CD14-positive monocyte (primary cell): ENCODE measurements around the gene MAPK8IP1. TPM values are rescaled to one million over a fixed set of nuclear protein-coding genes. Genes with fewer than 3 reads are reported as not detected.

Source experiments
- DNase-seq, 3 donors: peaks; one replicate each; pipeline ENCODE4 v3.0.0-alpha.2; 2011 to 2022
- H2AFZ ChIP-seq: 2 replicates; pipeline ENCODE4 v1.6.0; 2012; ENCODE audit warnings: mild to moderate bottlenecking, low read depth, low read length, inconsistent platforms; ENCODE audit not compliant: insufficient read depth, poor library complexity, severe bottlenecking
- H3K27ac ChIP-seq, 2 donors: 1 replicate in 1 of 2; 2 replicates in 1 of 2; pipeline ENCODE4 v1.5.1; 2012 to 2013; ENCODE audit warnings: low read length in 2 of 2, control low read depth in 1 of 2, inconsistent platforms in 1 of 2, low read depth in 1 of 2, mild to moderate bottlenecking in 1 of 2
- H3K27me3 ChIP-seq, 2 donors: one replicate each; pipeline versions ENCODE4 v1.6.0 to v1.6.1; 2011 to 2013; ENCODE audit warnings: low read length in 2 of 2; ENCODE audit not compliant: control insufficient read depth in 2 of 2, insufficient read depth in 2 of 2
- H3K36me3 ChIP-seq, 2 donors: replicated peaks in 1 of 2; 1 replicate in 1 of 2; 2 replicates in 1 of 2; pipeline versions ENCODE4 v1.5.1 to v1.6.1; 2012 to 2013; ENCODE audit warnings: low read length in 2 of 2, control low read depth in 1 of 2, inconsistent platforms in 1 of 2, mild to moderate bottlenecking in 1 of 2; ENCODE audit not compliant: insufficient read depth in 2 of 2, control insufficient read depth in 1 of 2
- H3K4me1 ChIP-seq, 2 donors: 1 replicate in 1 of 2; 2 replicates in 1 of 2; pipeline versions ENCODE4 v1.5.1 to v1.6.1; 2012 to 2013; ENCODE audit warnings: low read length in 2 of 2, control low read depth in 1 of 2, inconsistent platforms in 1 of 2, mild to moderate bottlenecking in 1 of 2, moderate library complexity in 1 of 2; ENCODE audit not compliant: insufficient read depth in 2 of 2, control insufficient read depth in 1 of 2
- H3K4me2 ChIP-seq: replicated peaks from 2 replicates; pipeline ENCODE3; 2012; ENCODE audit warnings: low read length, moderate library complexity, mild to moderate bottlenecking; ENCODE audit not compliant: poor library complexity, severe bottlenecking; ENCODE audit errors: extremely low read depth
- H3K4me3 ChIP-seq, 3 experiments: fragments of 200-600 bp in 1 of 3; sonication (generic) in 1 of 3; replicated peaks in 1 of 3; 1 replicate in 2 of 3; 2 replicates in 1 of 3; pipeline ENCODE4 v1.5.1; 2011 to 2013; ENCODE audit warnings: low read length in 3 of 3, mild to moderate bottlenecking in 3 of 3, control low read depth in 2 of 3, low read depth in 2 of 3, inconsistent platforms in 1 of 3, moderate library complexity in 1 of 3
- H3K79me2 ChIP-seq: 2 replicates; pipeline ENCODE4 v1.6.0; 2012; ENCODE audit warnings: mild to moderate bottlenecking, control low read depth, inconsistent platforms, low read length, moderate library complexity; ENCODE audit not compliant: insufficient read depth
- H3K9ac ChIP-seq: 2 replicates; pipeline ENCODE4 v1.6.0; 2017; ENCODE audit warnings: low read length, mild to moderate bottlenecking; ENCODE audit not compliant: insufficient read depth, poor library complexity, severe bottlenecking
- H3K9me3 ChIP-seq, 2 donors: replicated peaks in 1 of 2; 1 replicate in 1 of 2; 2 replicates in 1 of 2; pipeline versions ENCODE4 v1.5.1 to v1.6.1; 2012 to 2013; ENCODE audit warnings: low read length in 2 of 2, control low read depth in 1 of 2; ENCODE audit not compliant: control insufficient read depth in 1 of 2, insufficient read depth in 1 of 2
- H4K20me1 ChIP-seq: 2 replicates; pipeline ENCODE4 v1.6.0; 2012; ENCODE audit warnings: mild to moderate bottlenecking, low read length, control low read depth, moderate library complexity; ENCODE audit not compliant: insufficient read depth
- H3K27ac Mint-ChIP-seq, 7 donors: one replicate each; pipeline ENCODE4 v1.8.0; 2020; ENCODE audit warnings: mild to moderate bottlenecking in 7 of 7, mixed read lengths in 7 of 7, moderate library complexity in 6 of 7, inconsistent platforms in 2 of 7
- H3K27me3 Mint-ChIP-seq, 3 donors: one replicate each; pipeline ENCODE4 v1.8.0; 2021 to 2022; ENCODE audit warnings: low read depth in 3 of 3, mild to moderate bottlenecking in 3 of 3, mixed read lengths in 3 of 3, moderate library complexity in 3 of 3, inconsistent platforms in 1 of 3
- H3K36me3 Mint-ChIP-seq, 2 donors: one replicate each; pipeline ENCODE4 v1.8.0; 2020; ENCODE audit warnings: mixed read lengths in 2 of 2, inconsistent platforms in 1 of 2, mild to moderate bottlenecking in 1 of 2
- H3K4me1 Mint-ChIP-seq: one replicate; pipeline ENCODE4 v1.8.0; 2020; ENCODE audit warnings: mild to moderate bottlenecking, mixed read lengths
- H3K4me3 Mint-ChIP-seq, 2 donors: one replicate each; pipeline ENCODE4 v1.8.0; 2020; ENCODE audit warnings: mild to moderate bottlenecking in 2 of 2, mixed read lengths in 2 of 2, moderate library complexity in 1 of 2
- H3K9me3 Mint-ChIP-seq, 7 donors: one replicate each; pipeline ENCODE4 v1.8.0; 2020 to 2022; ENCODE audit warnings: mixed read lengths in 7 of 7, mild to moderate bottlenecking in 6 of 7, moderate library complexity in 6 of 7, inconsistent platforms in 2 of 7
- whole genome bisulfite sequencing: methylation state at CpG from one replicate; pipeline ENCODE4 v1.1.5; 2013; ENCODE audit warnings: missing lambda C conversion rate; ENCODE audit not compliant: insufficient coverage; 5-methylcytosine and 5-hydroxymethylcytosine counted together
- intact Hi-C, 2 donors: fragments of 100-400 bp; cut with micrococcal nuclease; formaldehyde crosslinking; loops; one replicate each; pipeline versions ENCODE4 v1.15.0 to v1.15.1; 2023
- polyA plus RNA-seq, 3 donors: library from polyadenylated mRNA; depleted of rRNA in 1 of 3; unstranded in 2 of 3; stranded (reverse) in 1 of 3; fragments of 300-500 nt in 2 of 3; fragments of >200 nt in 1 of 3; fragmentation: Illumina TruSeq in 2 of 3; gene quantifications; 1 replicate in 2 of 3; 2 replicates in 1 of 3; pipeline ENCODE4 v1.2.3, GENCODE V29; 2012 to 2021
- TF ChIP-seq, protein P1 (sequence below): fragments of 200-600 bp; IDR thresholded peaks from one replicate; pipeline ENCODE4 v1.8.0; 2022; ENCODE audit warnings: antibody characterized with exemption, mild to moderate bottlenecking

Gene MAPK8IP1
- polyA plus RNA-seq, 3 donors: 0.93 TPM; not detected in 2

DNA sequence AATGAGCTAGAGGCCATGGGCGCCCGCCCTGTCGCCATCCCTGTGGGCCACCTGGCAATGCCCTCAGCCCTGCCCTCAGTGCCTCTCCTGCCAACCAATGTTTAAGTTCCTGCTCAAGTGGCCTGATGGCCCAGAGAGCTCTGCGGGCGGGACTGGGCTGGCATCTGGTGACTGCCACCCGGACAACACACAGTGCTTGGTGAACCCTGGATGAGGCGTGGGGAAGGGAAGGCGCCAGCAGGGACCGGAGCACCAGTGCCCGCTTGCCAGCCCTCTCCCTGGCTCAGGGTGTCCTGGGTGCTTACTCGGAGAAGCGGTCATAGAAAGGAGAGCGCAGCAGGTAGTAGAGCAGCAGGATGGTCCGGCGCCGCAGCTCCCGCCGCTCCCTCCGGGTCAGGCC lies 28.1 kb downstream of the MAPK8IP1 start:
- Mint-ChIP-seq H3K27ac (no peak overlapping the region), H3K36me3 (peaks cover 63 to 74% of the 10 kb centered on the region in 2 donors), H3K9me3 (peaks cover 0 to 2% (median 0%) of the 10 kb centered on the region in 7 donors), H3K4me1 (peaks cover 19% of the 10 kb centered on the region), H3K27me3 (peaks cover 0 to 3% (median 0%) of the 10 kb centered on the region in 3 donors), H3K4me3 (no peak overlapping the region)
- Histone ChIP-seq H3K36me3 (peaks cover 65 to 76% of the 10 kb centered on the region in 2 donors), H3K9me3 (no peaks in the 10 kb centered on the region), H4K20me1 (peaks cover 49% of the 10 kb centered on the region), H3K27ac (no peak overlapping the region), H3K79me2 (peaks cover 29% of the 10 kb centered on the region), H3K4me3 (no peak overlapping the region), H3K4me2 (no peak overlapping the region), H2AFZ (no peak overlapping the region), H3K27me3 (no peaks in the 10 kb centered on the region), H3K4me1 (peaks cover 8 to 16% of the 10 kb centered on the region in 2 donors), H3K9ac (no peak overlapping the region)
- DNase-seq: no peak
- 99% methylated on average over 19 of the region's 19 CpGs for WGBS
- TF ChIP-seq, protein P1, sequence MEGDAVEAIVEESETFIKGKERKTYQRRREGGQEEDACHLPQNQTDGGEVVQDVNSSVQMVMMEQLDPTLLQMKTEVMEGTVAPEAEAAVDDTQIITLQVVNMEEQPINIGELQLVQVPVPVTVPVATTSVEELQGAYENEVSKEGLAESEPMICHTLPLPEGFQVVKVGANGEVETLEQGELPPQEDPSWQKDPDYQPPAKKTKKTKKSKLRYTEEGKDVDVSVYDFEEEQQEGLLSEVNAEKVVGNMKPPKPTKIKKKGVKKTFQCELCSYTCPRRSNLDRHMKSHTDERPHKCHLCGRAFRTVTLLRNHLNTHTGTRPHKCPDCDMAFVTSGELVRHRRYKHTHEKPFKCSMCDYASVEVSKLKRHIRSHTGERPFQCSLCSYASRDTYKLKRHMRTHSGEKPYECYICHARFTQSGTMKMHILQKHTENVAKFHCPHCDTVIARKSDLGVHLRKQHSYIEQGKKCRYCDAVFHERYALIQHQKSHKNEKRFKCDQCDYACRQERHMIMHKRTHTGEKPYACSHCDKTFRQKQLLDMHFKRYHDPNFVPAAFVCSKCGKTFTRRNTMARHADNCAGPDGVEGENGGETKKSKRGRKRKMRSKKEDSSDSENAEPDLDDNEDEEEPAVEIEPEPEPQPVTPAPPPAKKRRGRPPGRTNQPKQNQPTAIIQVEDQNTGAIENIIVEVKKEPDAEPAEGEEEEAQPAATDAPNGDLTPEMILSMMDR: no peak
- intact Hi-C loops: loop anchor here in 1 of 2 donors (10.0 kb wide), 1 partner anchor 701 kb away; the partner anchor contains the start of genes ATG13 and HARBI1

- H3K27ac ChIP-seq: no peak overlapping the region
- H3K36me3 ChIP-seq: peaks cover 62 to 74% of the 10 kb centered on the region in 2 donors
- DNase-seq: no peak
- H3K4me3 ChIP-seq: no peak overlapping the region
- H3K79me2 ChIP-seq: peaks cover 29% of the 10 kb centered on the region
- H2AFZ ChIP-seq: no peak overlapping the region
- intact Hi-C loops: loop anchor here in 1 of 2 donors (10.0 kb wide), 1 partner anchor 701 kb away; the partner anchor contains the start of genes ATG13 and HARBI1
- WGBS: 92% methylated on average over 22 of the region's 22 CpGs
- H3K9me3 Mint-ChIP-seq: peaks cover 0 to 2% (median 0%) of the 10 kb centered on the region in 7 donors
- peaks cover 0 to 3% (median 0%) of the 10 kb centered on the region in 3 donors for H3K27me3 Mint-ChIP-seq
- H3K4me1 Mint-ChIP-seq: peaks cover 23% of the 10 kb centered on the region
- no peak overlapping the region for H3K9ac ChIP-seq
- no peak overlapping the region for H3K4me3 Mint-ChIP-seq
- H3K4me1 ChIP-seq: peaks cover 12 to 16% of the 10 kb centered on the region in 2 donors
- H4K20me1 ChIP-seq: peaks cover 44% of the 10 kb centered on the region
- no peaks in the 10 kb centered on the region for H3K27me3 ChIP-seq
- no peak overlapping the region for H3K4me2 ChIP-seq
- TF ChIP-seq, protein P1: no peak
- peaks cover 62 to 72% of the 10 kb centered on the region in 2 donors for H3K36me3 Mint-ChIP-seq
- H3K9me3 ChIP-seq: no peaks in the 10 kb centered on the region
- H3K27ac Mint-ChIP-seq: peak overlapping the region in 1 of 7 donors; percentile 58
Measured at GRCh38 chr11:45913942-45914635, 28.6 kb downstream of the MAPK8IP1 start.
